HG02623 (cell line): ENCODE results near the gene DTNB.

Source experiments
- ATAC-seq: cut with Tn5 transposase; IDR thresholded peaks from one replicate; pipeline ENCODE4 v1.9.1; 2021; ENCODE audit warnings: moderate library complexity; ENCODE audit not compliant: unreplicated experiment

The DTNB gene

GRCh38 chr2:25355270-25355669, 318.1 kb downstream of the DTNB start:
- ATAC-seq = no peak

- no peak for ATAC-seq
Observed at GRCh38 chr2:25354116-25354515, 319.3 kb downstream of the DTNB start.

- no peak for ATAC-seq
Observed at GRCh38 chr2:25349397-25349796, 324.0 kb downstream of the DTNB start.

- no peak for ATAC-seq
Observed at GRCh38 chr2:25347846-25348245, 325.5 kb downstream of the DTNB start.

GRCh38 chr2:25347205-25347815, 326.1 kb downstream of the DTNB start:
- ATAC-seq = no peak

GRCh38 chr2:25343187-25343825, 330.1 kb downstream of the DTNB start:
- ATAC-seq = no peak

- peak; percentile 56 for ATAC-seq
Observed at GRCh38 chr2:25342372-25343186, 330.8 kb downstream of the DTNB start.

GRCh38 chr2:25341753-25342371, 331.5 kb downstream of the DTNB start, which contains the start of gene DNMT3A:
DNMT3A (minus strand) TSS chr2:25341925; CDS start chr2:25313984, 27,941 bp downstream.
- peak; percentile 30 for ATAC-seq

- peak; percentile 22 for ATAC-seq
Observed at GRCh38 chr2:25341011-25341727, 332.2 kb downstream of the DTNB start.

- ATAC-seq = peak; percentile 6
Observed at GRCh38 chr2:25340181-25340921, 333.0 kb downstream of the DTNB start.

- ATAC-seq = no peak
Observed at GRCh38 chr2:25339791-25340180, 333.6 kb downstream of the DTNB start.

- no peak for ATAC-seq
Observed at GRCh38 chr2:25339211-25339674, 334.1 kb downstream of the DTNB start.

- no peak for ATAC-seq
Observed at GRCh38 chr2:25338401-25338800, 335.0 kb downstream of the DTNB start.

GRCh38 chr2:25337891-25338290, 335.5 kb downstream of the DTNB start:
- ATAC-seq = no peak

- ATAC-seq = no peak
Observed at GRCh38 chr2:25337276-25337675, 336.1 kb downstream of the DTNB start.

- ATAC-seq = no peak
Observed at GRCh38 chr2:25336383-25336841, 337.0 kb downstream of the DTNB start.

- no peak for ATAC-seq
Observed at GRCh38 chr2:25335971-25336370, 337.4 kb downstream of the DTNB start.

- no peak for ATAC-seq
Observed at GRCh38 chr2:25335204-25335603, 338.2 kb downstream of the DTNB start.

- ATAC-seq = no peak
Observed at GRCh38 chr2:25334482-25334881, 338.9 kb downstream of the DTNB start.

- no peak for ATAC-seq
Observed at GRCh38 chr2:25333981-25334380, 339.4 kb downstream of the DTNB start.
